Nephron (organoid): ENCODE measurements around the gene FSTL5.

Source experiments
- H3K27ac Mint-ChIP-seq, 3 experiments: 2 replicates each; pipeline ENCODE4 v1.8.0; 2020; ENCODE audit warnings: mixed read lengths in 3 of 3, mild to moderate bottlenecking in 2 of 3, moderate library complexity in 1 of 3
- H3K27me3 Mint-ChIP-seq: 2 replicates; pipeline ENCODE4 v1.8.0; 2021; ENCODE audit warnings: low read depth, mild to moderate bottlenecking, moderate library complexity, mixed read lengths
- H3K36me3 Mint-ChIP-seq: 2 replicates; pipeline ENCODE4 v1.8.0; 2020; ENCODE audit warnings: low read depth, mixed read lengths
- H3K4me1 Mint-ChIP-seq: 2 replicates; pipeline ENCODE4 v1.8.0; 2020; ENCODE audit warnings: mixed read lengths
- H3K4me3 Mint-ChIP-seq, 3 experiments: 2 replicates each; pipeline ENCODE4 v1.8.0; 2020; ENCODE audit warnings: mild to moderate bottlenecking in 3 of 3, mixed read lengths in 3 of 3, moderate library complexity in 2 of 3
- H3K9me3 Mint-ChIP-seq: 2 replicates; pipeline ENCODE4 v1.8.0; 2020; ENCODE audit warnings: mixed read lengths
- CTCF ChIP-seq, 3 experiments: fragments of 200-600 bp; sonication (generic); IDR thresholded peaks; one replicate each; pipeline ENCODE4 v1.5.0; 2021; ENCODE audit warnings: antibody characterized with exemption in 3 of 3; ENCODE audit not compliant: unreplicated experiment in 3 of 3

Gene FSTL5

DNA sequence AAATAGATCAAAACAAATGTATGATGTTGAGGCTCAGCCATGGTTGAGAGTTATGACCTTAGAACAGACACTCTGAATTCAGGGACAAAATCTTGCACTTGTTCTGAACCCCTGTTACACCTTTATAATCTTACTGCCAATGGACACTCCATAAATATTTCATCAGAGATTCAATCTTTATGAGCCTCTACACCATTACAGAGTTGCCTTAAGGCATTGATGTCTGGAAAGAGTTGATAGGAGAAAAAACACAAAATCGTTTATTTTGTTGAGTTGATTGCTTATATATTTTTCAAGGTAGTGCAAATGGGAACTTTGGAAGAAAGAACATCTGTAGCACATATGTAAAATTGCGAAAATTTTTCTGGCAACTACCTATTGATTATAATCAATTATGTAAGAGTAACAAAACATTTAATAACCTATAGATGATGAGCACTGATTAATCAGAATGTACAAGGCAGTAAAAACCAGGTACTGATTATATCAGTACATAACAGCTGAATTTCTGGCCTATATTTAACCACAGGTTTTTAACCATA lies 568.5 kb downstream of the FSTL5 start:
- Mint-ChIP-seq H3K4me1 (no peaks in the 10 kb centered on the region), H3K36me3 (no peaks in the 10 kb centered on the region), H3K27ac (no peak overlapping the region), H3K4me3 (no peak overlapping the region), H3K27me3 (no peaks in the 10 kb centered on the region), H3K9me3 (no peaks in the 10 kb centered on the region)
- TF ChIP-seq CTCF (IDR thresholded peaks at IDR 0.05; ENCODE audit: unreplicated experiment in 3 of 3) = no peak

DNA sequence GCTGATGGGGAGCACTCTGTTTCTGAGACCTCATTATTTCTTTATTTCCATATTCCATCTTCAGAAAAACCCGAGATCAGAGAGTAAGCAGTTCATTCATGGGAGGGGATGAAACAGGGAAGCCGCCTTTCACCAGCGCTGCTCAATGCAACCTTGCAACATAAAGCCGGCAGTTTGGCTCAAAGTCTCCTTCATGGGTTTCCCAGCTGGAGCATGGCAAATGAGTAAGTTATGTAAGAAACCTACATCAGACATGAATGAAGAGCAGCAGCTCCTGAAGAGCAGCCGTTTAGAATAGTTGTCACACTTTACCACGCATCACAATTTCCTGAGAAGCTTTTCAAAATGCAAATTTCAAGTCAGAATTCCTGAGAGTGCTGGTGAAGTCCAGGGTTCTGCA lies 578.8 kb downstream of the FSTL5 start:
- peaks cover 15% of the 10 kb centered on the region for H3K4me1 Mint-ChIP-seq
- H3K9me3 Mint-ChIP-seq = peaks cover 6% of the 10 kb centered on the region

DNA sequence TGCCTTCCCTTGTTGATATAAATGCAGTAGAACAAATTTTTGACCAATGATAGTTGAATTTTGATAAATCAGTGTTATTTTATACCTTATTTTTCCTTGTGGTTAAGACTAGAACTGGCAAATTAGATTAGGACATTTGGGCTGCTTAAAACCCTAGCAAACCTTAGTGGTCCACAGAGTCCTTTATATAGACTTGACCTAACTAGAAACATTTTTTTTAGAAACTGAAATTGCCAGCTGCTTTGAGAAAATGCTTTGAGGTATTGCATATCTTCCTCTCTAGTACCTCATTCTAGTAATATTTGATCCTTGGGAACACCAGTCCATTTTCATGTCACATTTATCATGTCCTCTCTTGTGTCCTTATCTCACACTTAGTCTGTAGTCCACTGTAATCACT lies 580.3 kb downstream of the FSTL5 start:
- H3K27me3 Mint-ChIP-seq = no peaks in the 10 kb centered on the region
- TF ChIP-seq CTCF (IDR thresholded peaks at IDR 0.05; ENCODE audit: unreplicated experiment in 3 of 3) = no peak
- H3K27ac Mint-ChIP-seq = peak overlapping the region; percentile 8 to 35 (median 24)
- H3K4me3 Mint-ChIP-seq = no peak overlapping the region
- H3K36me3 Mint-ChIP-seq = no peaks in the 10 kb centered on the region
- no peaks in the 10 kb centered on the region for H3K9me3 Mint-ChIP-seq
- H3K4me1 Mint-ChIP-seq = peaks cover 15% of the 10 kb centered on the region

More for the DNA sequence above, 578.8 kb downstream of the FSTL5 start:
- Mint-ChIP-seq H3K4me3 (no peak overlapping the region), H3K27ac (no peak overlapping the region), H3K27me3 (no peaks in the 10 kb centered on the region), H3K36me3 (no peaks in the 10 kb centered on the region)
- TF ChIP-seq CTCF (IDR thresholded peaks at IDR 0.05; ENCODE audit: unreplicated experiment in 3 of 3) = no peak

DNA sequence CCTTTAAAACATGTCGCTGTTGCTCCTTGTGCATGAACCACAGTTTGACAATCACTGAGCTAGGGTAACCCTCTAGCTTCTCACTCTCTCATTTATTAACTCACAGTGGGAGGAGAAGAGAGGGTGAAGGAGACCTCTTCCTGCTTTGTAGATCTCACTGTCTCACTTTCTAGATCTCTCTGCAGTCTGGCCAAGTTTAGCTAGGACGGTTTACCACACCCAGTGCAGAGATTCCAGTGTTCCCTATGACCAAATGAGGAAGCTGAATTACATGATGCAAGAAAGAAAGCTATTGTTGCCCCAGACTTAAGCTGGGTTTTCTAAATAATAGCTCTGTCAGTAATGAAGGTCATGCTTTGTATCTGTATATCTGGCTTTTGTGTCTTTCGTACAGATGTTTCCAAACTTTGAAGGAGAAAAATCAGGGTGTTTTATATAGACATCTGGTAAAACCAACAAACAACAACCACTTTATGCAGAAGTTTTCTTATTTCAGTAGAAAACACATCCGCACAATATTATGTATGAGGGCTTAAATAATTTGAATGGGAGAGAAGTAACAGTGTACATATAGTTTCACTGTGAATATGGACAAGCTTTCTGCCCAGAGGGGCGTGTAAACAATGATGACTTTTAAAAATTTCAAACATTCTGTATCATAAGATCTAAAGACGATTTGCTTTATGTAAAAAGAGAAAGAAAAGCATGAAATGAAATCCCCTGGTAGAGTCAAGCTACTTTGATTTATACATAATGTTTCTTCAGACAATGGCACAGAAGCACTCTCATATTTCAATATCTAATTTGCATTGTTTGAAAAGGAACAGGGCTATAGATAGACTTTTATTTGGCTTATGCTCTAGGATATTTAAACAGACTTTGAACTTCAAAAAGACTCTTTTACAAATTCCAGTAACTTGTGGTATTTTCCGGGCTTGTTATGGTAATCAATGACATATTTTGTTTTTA lies 582.3 kb downstream of the FSTL5 start:
- Mint-ChIP-seq H3K27me3 (no peaks in the 10 kb centered on the region), H3K4me3 (no peak overlapping the region), H3K9me3 (peaks cover 5% of the 10 kb centered on the region), H3K27ac (peak overlapping the region; percentile 2 to 26 (median 18)), H3K36me3 (no peaks in the 10 kb centered on the region), H3K4me1 (peaks cover 24% of the 10 kb centered on the region)
- TF ChIP-seq CTCF (IDR thresholded peaks at IDR 0.05; ENCODE audit: unreplicated experiment in 3 of 3) = no peak

DNA sequence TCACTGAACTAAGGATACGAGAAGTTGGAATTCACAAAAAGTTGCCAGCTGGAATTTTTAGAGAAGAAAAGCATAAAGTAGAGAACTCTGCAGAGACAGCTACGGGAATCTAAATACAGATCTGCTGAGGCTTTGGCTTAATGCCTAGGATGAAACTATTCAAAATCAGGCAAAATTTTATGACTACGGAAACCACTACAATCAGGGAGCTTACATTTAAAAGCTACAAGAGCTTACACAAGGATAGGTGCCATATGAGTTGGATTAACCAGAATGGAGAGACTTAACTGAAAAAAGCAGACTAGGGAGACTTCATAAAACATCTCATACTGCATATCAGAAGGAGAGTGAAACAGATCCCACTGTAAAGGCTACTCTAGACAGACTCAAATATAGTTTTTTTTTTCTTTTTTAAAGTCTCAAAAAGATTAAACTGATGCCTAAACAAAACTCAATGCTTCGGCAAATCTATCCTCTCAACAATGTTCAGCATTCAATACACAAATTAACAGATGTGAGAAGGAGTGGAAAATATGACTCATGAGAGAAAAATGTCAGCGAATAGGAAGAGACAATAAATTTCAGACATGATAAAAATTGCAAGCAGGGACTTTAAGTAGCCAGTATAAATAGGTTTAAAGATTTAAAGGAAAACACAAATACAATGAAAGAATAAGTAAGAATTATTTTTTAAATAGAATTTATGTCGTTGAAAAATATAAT lies 586.1 kb downstream of the FSTL5 start:
- Mint-ChIP-seq H3K27ac (peak overlapping the region; percentile 47 to 77 (median 69)), H3K36me3 (no peaks in the 10 kb centered on the region)
- TF ChIP-seq CTCF (IDR thresholded peaks at IDR 0.05; ENCODE audit: unreplicated experiment in 3 of 3) = no peak

More for the DNA sequence above, 586.1 kb downstream of the FSTL5 start:
- no peak overlapping the region for H3K4me3 Mint-ChIP-seq
- H3K9me3 Mint-ChIP-seq = peaks cover 12% of the 10 kb centered on the region
- H3K27me3 Mint-ChIP-seq = no peaks in the 10 kb centered on the region
- H3K4me1 Mint-ChIP-seq = peaks cover 16% of the 10 kb centered on the region
